Astrocyte (in vitro differentiated cells and primary cell): ENCODE measurements around the gene ATXN2. TPM values are rescaled to one million over a fixed set of nuclear protein-coding genes. Genes with fewer than 3 reads are reported as not detected.

Experiments used
- DNase-seq: peaks from one replicate; pipeline ENCODE4 v3.0.0-alpha.2; 2010; ENCODE audit warnings: low read depth
- FAIRE-seq: peaks from 2 replicates; lab custom pipeline; 2011; peaks lifted over from hg19 to GRCh38; lab: Jason Lieb, UNC
- H2AFZ ChIP-seq: 2 replicates; pipeline ENCODE4 v1.6.0; 2012; ENCODE audit warnings: low read depth, low read length, inconsistent platforms
- H3K27ac ChIP-seq: 2 replicates; pipeline ENCODE4 v1.5.1; 2011; ENCODE audit warnings: low read depth, low read length, inconsistent platforms
- H3K27me3 ChIP-seq: 2 replicates; pipeline ENCODE4 v1.6.0; 2011; ENCODE audit warnings: low read length, inconsistent platforms; ENCODE audit not compliant: insufficient read depth
- H3K36me3 ChIP-seq: 2 replicates; pipeline ENCODE4 v1.5.1; 2011; ENCODE audit warnings: low read length, inconsistent platforms; ENCODE audit not compliant: insufficient read depth
- H3K4me1 ChIP-seq: 2 replicates; pipeline ENCODE4 v1.5.1; 2011; ENCODE audit warnings: low read length, inconsistent platforms; ENCODE audit not compliant: insufficient read depth
- H3K4me2 ChIP-seq: 2 replicates; pipeline ENCODE4 v1.6.0; 2012; ENCODE audit warnings: low read length, inconsistent platforms
- H3K4me3 ChIP-seq: 2 replicates; pipeline ENCODE4 v1.5.1; 2011; ENCODE audit warnings: low read depth, mild to moderate bottlenecking, low read length, inconsistent platforms; ENCODE audit not compliant: insufficient read depth
- H3K79me2 ChIP-seq: 2 replicates; pipeline ENCODE4 v1.6.0; 2012; ENCODE audit warnings: mild to moderate bottlenecking, low read length, inconsistent platforms; ENCODE audit not compliant: insufficient read depth
- H3K9ac ChIP-seq: 2 replicates; pipeline ENCODE4 v1.6.0; 2012; ENCODE audit warnings: mild to moderate bottlenecking, low read length, inconsistent platforms
- H3K9me3 ChIP-seq: 2 replicates; pipeline ENCODE4 v1.5.1; 2012; ENCODE audit warnings: low read depth, mild to moderate bottlenecking, low read length, inconsistent platforms; ENCODE audit not compliant: insufficient read depth
- H4K20me1 ChIP-seq: 2 replicates; pipeline ENCODE4 v1.6.0; 2012; ENCODE audit warnings: low read length, inconsistent platforms; ENCODE audit not compliant: insufficient read depth
- H3K27ac Mint-ChIP-seq: one replicate; pipeline ENCODE4 v1.8.0; 2021; ENCODE audit warnings: mild to moderate bottlenecking, mixed read lengths; ENCODE audit not compliant: unreplicated experiment
- H3K27me3 Mint-ChIP-seq: one replicate; pipeline ENCODE4 v1.8.0; 2021; ENCODE audit warnings: low read depth, mixed read lengths; ENCODE audit not compliant: unreplicated experiment
- H3K36me3 Mint-ChIP-seq: one replicate; pipeline ENCODE4 v1.8.0; 2021; ENCODE audit warnings: low read depth, mixed read lengths; ENCODE audit not compliant: unreplicated experiment
- H3K4me1 Mint-ChIP-seq: one replicate; pipeline ENCODE4 v1.8.0; 2021; ENCODE audit warnings: low read depth, mixed read lengths; ENCODE audit not compliant: unreplicated experiment
- H3K4me3 Mint-ChIP-seq: one replicate; pipeline ENCODE4 v1.8.0; 2021; ENCODE audit warnings: mild to moderate bottlenecking, moderate library complexity, mixed read lengths; ENCODE audit not compliant: unreplicated experiment
- H3K9me3 Mint-ChIP-seq: one replicate; pipeline ENCODE4 v1.8.0; 2021; ENCODE audit warnings: mild to moderate bottlenecking, mixed read lengths; ENCODE audit not compliant: unreplicated experiment
- CTCF ChIP-seq: IDR thresholded peaks from 2 replicates; pipeline ENCODE4 v1.5.1; 2011; ENCODE audit warnings: low read depth, mild to moderate bottlenecking, inconsistent platforms, low read length, moderate library complexity; ENCODE audit not compliant: insufficient read depth
- EZH2 ChIP-seq: IDR thresholded peaks from 2 replicates; pipeline ENCODE4 v1.6.1; 2012; ENCODE audit warnings: mild to moderate bottlenecking, low read length, inconsistent platforms; ENCODE audit not compliant: insufficient read depth
- total RNA-seq: library from RNA; stranded (reverse); gene quantifications from 2 replicates; pipeline ENCODE4 v1.2.1, GENCODE V29; 2021

The ATXN2 gene
- total RNA-seq, 1 donor from 2014 or later = 58.0 TPM

GRCh38 chr12:111417784-111418593, 181.1 kb downstream of the ATXN2 start:
- peaks cover 14% of the 10 kb centered on the region for H3K4me1 ChIP-seq
- FAIRE-seq (no peak), DNase-seq (no peak)
- H3K4me3 ChIP-seq = no peak overlapping the region
- H3K27me3 Mint-ChIP-seq = no peaks in the 10 kb centered on the region
- H3K9me3 Mint-ChIP-seq = no peaks in the 10 kb centered on the region
- H2AFZ ChIP-seq = no peak overlapping the region
- H3K27ac ChIP-seq = no peak overlapping the region
- no peak overlapping the region for H3K27ac Mint-ChIP-seq
- no peak overlapping the region for H3K4me3 Mint-ChIP-seq
- H3K4me2 ChIP-seq = no peak overlapping the region
- peaks cover 13% of the 10 kb centered on the region for H3K4me1 Mint-ChIP-seq
- TF ChIP-seq CTCF (no peak), EZH2 (no peak)
- H3K9me3 ChIP-seq = no peaks in the 10 kb centered on the region
- peaks cover 98% of the 10 kb centered on the region for H3K79me2 ChIP-seq
- peaks cover 11% of the 10 kb centered on the region for H3K36me3 Mint-ChIP-seq
- H3K27me3 ChIP-seq = no peaks in the 10 kb centered on the region
- no peak overlapping the region for H3K9ac ChIP-seq
- H3K36me3 ChIP-seq = peaks cover 30% of the 10 kb centered on the region
- H4K20me1 ChIP-seq = peaks cover 89% of the 10 kb centered on the region

GRCh38 chr12:111417290-111417689, 181.8 kb downstream of the ATXN2 start:
- peaks cover 89% of the 10 kb centered on the region for H4K20me1 ChIP-seq
- H3K9ac ChIP-seq = no peak overlapping the region
- H3K79me2 ChIP-seq = peaks cover 98% of the 10 kb centered on the region
- no peaks in the 10 kb centered on the region for H3K27me3 ChIP-seq
- Mint-ChIP-seq H3K9me3 (no peaks in the 10 kb centered on the region), H3K27ac (no peak overlapping the region), H3K27me3 (no peaks in the 10 kb centered on the region), H3K4me3 (no peak overlapping the region), H3K36me3 (peaks cover 11% of the 10 kb centered on the region), H3K4me1 (peaks cover 19% of the 10 kb centered on the region)
- H2AFZ ChIP-seq = no peak overlapping the region
- FAIRE-seq (no peak), DNase-seq (no peak)
- peaks cover 30% of the 10 kb centered on the region for H3K36me3 ChIP-seq
- H3K27ac ChIP-seq = no peak overlapping the region
- TF ChIP-seq EZH2 (no peak), CTCF (no peak)
- H3K9me3 ChIP-seq = no peaks in the 10 kb centered on the region
- no peak overlapping the region for H3K4me3 ChIP-seq
- H3K4me1 ChIP-seq = peaks cover 21% of the 10 kb centered on the region
- no peak overlapping the region for H3K4me2 ChIP-seq

- H3K27me3 ChIP-seq = no peaks in the 10 kb centered on the region
- H4K20me1 ChIP-seq = peaks cover 64% of the 10 kb centered on the region
- H2AFZ ChIP-seq = no peak overlapping the region
- no peak overlapping the region for H3K27ac ChIP-seq
- no peaks in the 10 kb centered on the region for H3K9me3 Mint-ChIP-seq
- H3K9ac ChIP-seq = no peak overlapping the region
- no peak overlapping the region for H3K4me3 Mint-ChIP-seq
- H3K4me3 ChIP-seq = no peak overlapping the region
- H3K9me3 ChIP-seq = no peaks in the 10 kb centered on the region
- H3K36me3 Mint-ChIP-seq = peaks cover 4% of the 10 kb centered on the region
- H3K36me3 ChIP-seq = peaks cover 15% of the 10 kb centered on the region
- no peaks in the 10 kb centered on the region for H3K27me3 Mint-ChIP-seq
- no peak for FAIRE-seq
- no peak overlapping the region for H3K4me2 ChIP-seq
- H3K4me1 Mint-ChIP-seq = peaks cover 31% of the 10 kb centered on the region
- TF ChIP-seq EZH2 (no peak), CTCF (no peak)
- no peak for DNase-seq
- H3K4me1 ChIP-seq = peaks cover 46% of the 10 kb centered on the region
- peaks cover 98% of the 10 kb centered on the region for H3K79me2 ChIP-seq
- peak overlapping the region; percentile 22 for H3K27ac Mint-ChIP-seq
Measured at GRCh38 chr12:111414711-111415252, 184.3 kb downstream of the ATXN2 start.
